ENCODE measurements around the gene HLA-DQB2. TPM values are rescaled to one million over a fixed set of nuclear protein-coding genes. Genes with fewer than 3 reads are reported as not detected.

The HLA-DQB2 gene
- total RNA-seq, 1 experiment from 2014 or later = not detected

DNA sequence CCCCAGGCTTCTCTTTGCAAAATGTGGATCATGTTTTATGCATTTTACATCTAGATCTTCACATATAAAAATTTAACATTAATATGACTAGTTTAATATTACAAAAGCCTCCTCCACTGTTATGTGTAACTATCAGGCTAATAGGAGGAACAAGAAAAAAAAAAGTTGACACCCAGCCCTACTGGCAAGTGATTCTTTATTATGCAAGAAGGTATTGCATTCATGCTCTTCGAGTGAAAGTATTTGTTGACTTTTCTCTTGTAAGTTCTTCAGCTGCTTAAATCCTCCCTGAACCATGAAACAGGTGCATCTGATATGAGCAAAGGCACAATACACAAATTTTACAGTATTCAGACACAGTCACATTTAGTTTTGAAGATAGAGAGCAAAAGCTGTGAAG is 716 bp upstream of the HLA-DQB2 start:
- Mint-ChIP-seq H3K9me3 (ENCODE audit: unreplicated experiment) (no peaks in the 10 kb centered on the region), H3K27ac (ENCODE audit: low read depth, unreplicated experiment) (no peak overlapping the region), H3K36me3 (ENCODE audit: insufficient read depth, unreplicated experiment) (no peaks in the 10 kb centered on the region), H3K4me3 (ENCODE audit: unreplicated experiment) (no peak overlapping the region), H3K27me3 (ENCODE audit: insufficient read depth, unreplicated experiment) (peaks cover 100% of the 10 kb centered on the region), H3K4me1 (ENCODE audit: insufficient read depth, unreplicated experiment) (no peaks in the 10 kb centered on the region)
- ChIA-PET POLR2A (no interaction called here), CTCF (no interaction called here)
- intact Hi-C loops (cut with micrococcal nuclease) = no loop called here
- no peak for DNase-seq (ENCODE audit: unreplicated experiment)
- no peak for TF ChIP-seq CTCF (IDR thresholded peaks at IDR 0.05; ENCODE audit: unreplicated experiment)
- no TSS peak for BruUV-seq (replicated peaks)

- intact Hi-C loops (cut with micrococcal nuclease) = no loop called here
- no peaks in the 10 kb centered on the region for H3K36me3 Mint-ChIP-seq (ENCODE audit: insufficient read depth, unreplicated experiment)
- no peak overlapping the region for H3K4me3 Mint-ChIP-seq (ENCODE audit: unreplicated experiment)
- H3K27ac Mint-ChIP-seq (ENCODE audit: low read depth, unreplicated experiment) = no peak overlapping the region
- peaks cover 100% of the 10 kb centered on the region for H3K27me3 Mint-ChIP-seq (ENCODE audit: insufficient read depth, unreplicated experiment)
- no peak for TF ChIP-seq CTCF (IDR thresholded peaks at IDR 0.05; ENCODE audit: unreplicated experiment)
- H3K4me1 Mint-ChIP-seq (ENCODE audit: insufficient read depth, unreplicated experiment) = no peaks in the 10 kb centered on the region
- POLR2A ChIA-PET = no interaction called here
- DNase-seq (ENCODE audit: unreplicated experiment) = no peak
- CTCF ChIA-PET = no interaction called here
- no peaks in the 10 kb centered on the region for H3K9me3 Mint-ChIP-seq (ENCODE audit: unreplicated experiment)
- no TSS peak for BruUV-seq (replicated peaks)
These were observed 1.8 kb downstream of the HLA-DQB2 start for GRCh38 chr6:32761548-32761947.

DNA sequence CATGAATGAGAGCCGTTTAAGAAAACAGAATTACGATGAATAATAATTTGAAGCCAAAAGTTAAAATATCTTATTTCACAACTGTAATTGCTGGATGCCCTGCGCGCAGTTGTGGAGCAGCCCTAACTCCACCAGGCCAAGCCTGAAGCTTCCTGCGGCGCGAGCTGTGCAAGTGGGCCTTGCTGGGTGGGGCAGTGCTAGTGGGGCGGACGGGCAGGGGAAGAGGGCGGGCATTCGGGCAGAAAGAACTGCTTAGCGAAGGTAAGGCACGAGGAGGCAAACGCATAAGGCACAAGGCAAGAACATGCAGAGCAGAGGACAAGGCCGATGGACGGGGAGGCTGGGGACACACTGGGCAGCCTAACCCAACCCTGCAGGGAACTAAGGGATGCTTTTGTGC is 2.3 kb downstream of the HLA-DQB2 start:
- DNase-seq (ENCODE audit: unreplicated experiment) = no peak
- Mint-ChIP-seq H3K9me3 (ENCODE audit: unreplicated experiment) (no peaks in the 10 kb centered on the region), H3K4me3 (ENCODE audit: unreplicated experiment) (no peak overlapping the region), H3K36me3 (ENCODE audit: insufficient read depth, unreplicated experiment) (no peaks in the 10 kb centered on the region), H3K27me3 (ENCODE audit: insufficient read depth, unreplicated experiment) (peaks cover 100% of the 10 kb centered on the region), H3K27ac (ENCODE audit: low read depth, unreplicated experiment) (no peak overlapping the region), H3K4me1 (ENCODE audit: insufficient read depth, unreplicated experiment) (no peaks in the 10 kb centered on the region)
- intact Hi-C loops (cut with micrococcal nuclease) = no loop called here
- BruUV-seq (replicated peaks) = no TSS peak
- ChIA-PET POLR2A (interaction anchor here (0.6 kb wide), 1 partner anchor 101 kb away, joined by 3 read pairs; no protein-coding TSS in a partner anchor), CTCF (interaction anchor here (0.7 kb wide), 1 partner anchor 347 kb away, joined by 3 read pairs; no protein-coding TSS in a partner anchor)
- no peak for TF ChIP-seq CTCF (IDR thresholded peaks at IDR 0.05; ENCODE audit: unreplicated experiment)

- no peak overlapping the region for H3K27ac Mint-ChIP-seq (ENCODE audit: low read depth, unreplicated experiment)
- H3K4me1 Mint-ChIP-seq (ENCODE audit: insufficient read depth, unreplicated experiment) = no peaks in the 10 kb centered on the region
- BruUV-seq (replicated peaks) = no TSS peak
- no peak for TF ChIP-seq CTCF (IDR thresholded peaks at IDR 0.05; ENCODE audit: unreplicated experiment)
- no peak for DNase-seq (ENCODE audit: unreplicated experiment)
- no peaks in the 10 kb centered on the region for H3K9me3 Mint-ChIP-seq (ENCODE audit: unreplicated experiment)
- intact Hi-C loops (cut with micrococcal nuclease) = no loop called here
- H3K4me3 Mint-ChIP-seq (ENCODE audit: unreplicated experiment) = no peak overlapping the region
- H3K36me3 Mint-ChIP-seq (ENCODE audit: insufficient read depth, unreplicated experiment) = no peaks in the 10 kb centered on the region
- ChIA-PET CTCF (interaction anchor here (0.6 kb wide), 1 partner anchor 15 kb away, joined by 3 read pairs; no protein-coding TSS in a partner anchor), POLR2A (no interaction called here)
- peaks cover 100% of the 10 kb centered on the region for H3K27me3 Mint-ChIP-seq (ENCODE audit: insufficient read depth, unreplicated experiment)
These were observed 3.7 kb downstream of the HLA-DQB2 start for GRCh38 chr6:32759669-32760068.
